ENCODE data around the gene TPPP.

- TF ChIP-seq CTCF (IDR thresholded peaks at IDR 0.05; ENCODE audit: low read length) (no peak), EZH2 (optimal IDR thresholded peaks at IDR 0.05; ENCODE audit: low read depth, low read length) (no peak)
Measured at GRCh38 chr5:624118-624950, 68.8 kb downstream of the TPPP start.
